ENCODE data around the gene CFAP97D1.

CFAP97D1 gene

GRCh38 chr17:43766413-43767052, 13.7 kb upstream of the CFAP97D1 start:
- Histone ChIP-seq H3K9me3 (ENCODE audit: insufficient read depth, low read length) (no peaks in the 10 kb centered on the region), H3K9me2 (replicated peaks; ENCODE audit: insufficient read depth, low read length) (no peaks in the 10 kb centered on the region), H3K36me3 (ENCODE audit: low read length) (no peaks in the 10 kb centered on the region), H3K4me2 (ENCODE audit: low read depth, low read length, poor library complexity, severe bottlenecking) (no peak overlapping the region), H3K27me3 (ENCODE audit: low read length) (no peaks in the 10 kb centered on the region), H2AFZ (ENCODE audit: low read depth, low read length, severe bottlenecking) (no peak overlapping the region), H3K27ac (ENCODE audit: low read depth, low read length) (no peak overlapping the region), H3K79me2 (ENCODE audit: insufficient read depth, low read length) (no peaks in the 10 kb centered on the region), H3K4me3 (ENCODE audit: insufficient read depth, low read length, poor library complexity, severe bottlenecking) (no peak overlapping the region), H3F3A (ENCODE audit: insufficient read depth) (no peaks in the 10 kb centered on the region), H3K9ac (ENCODE audit: low read length) (no peak overlapping the region), H4K20me1 (ENCODE audit: low read depth, low read length) (no peaks in the 10 kb centered on the region)
- TF ChIP-seq, protein P1, sequence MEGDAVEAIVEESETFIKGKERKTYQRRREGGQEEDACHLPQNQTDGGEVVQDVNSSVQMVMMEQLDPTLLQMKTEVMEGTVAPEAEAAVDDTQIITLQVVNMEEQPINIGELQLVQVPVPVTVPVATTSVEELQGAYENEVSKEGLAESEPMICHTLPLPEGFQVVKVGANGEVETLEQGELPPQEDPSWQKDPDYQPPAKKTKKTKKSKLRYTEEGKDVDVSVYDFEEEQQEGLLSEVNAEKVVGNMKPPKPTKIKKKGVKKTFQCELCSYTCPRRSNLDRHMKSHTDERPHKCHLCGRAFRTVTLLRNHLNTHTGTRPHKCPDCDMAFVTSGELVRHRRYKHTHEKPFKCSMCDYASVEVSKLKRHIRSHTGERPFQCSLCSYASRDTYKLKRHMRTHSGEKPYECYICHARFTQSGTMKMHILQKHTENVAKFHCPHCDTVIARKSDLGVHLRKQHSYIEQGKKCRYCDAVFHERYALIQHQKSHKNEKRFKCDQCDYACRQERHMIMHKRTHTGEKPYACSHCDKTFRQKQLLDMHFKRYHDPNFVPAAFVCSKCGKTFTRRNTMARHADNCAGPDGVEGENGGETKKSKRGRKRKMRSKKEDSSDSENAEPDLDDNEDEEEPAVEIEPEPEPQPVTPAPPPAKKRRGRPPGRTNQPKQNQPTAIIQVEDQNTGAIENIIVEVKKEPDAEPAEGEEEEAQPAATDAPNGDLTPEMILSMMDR (IDR thresholded peaks at IDR 0.05; ENCODE audit: insufficient read depth, low read length, poor library complexity, severe bottlenecking): peak; percentile 94
- TF ChIP-seq EZH2phosphoT487 (conservative IDR thresholded peaks at IDR 0.05; ENCODE audit: low read length): no peak

- Histone ChIP-seq H4K20me1 (ENCODE audit: low read depth, low read length) (no peaks in the 10 kb centered on the region), H2AFZ (ENCODE audit: low read depth, low read length, severe bottlenecking) (no peak overlapping the region), H3K27ac (ENCODE audit: low read depth, low read length) (no peak overlapping the region), H3K9me2 (replicated peaks; ENCODE audit: insufficient read depth, low read length) (no peaks in the 10 kb centered on the region), H3K9ac (ENCODE audit: low read length) (no peak overlapping the region), H3K36me3 (ENCODE audit: low read length) (no peaks in the 10 kb centered on the region), H3K79me2 (ENCODE audit: insufficient read depth, low read length) (no peaks in the 10 kb centered on the region), H3K4me3 (ENCODE audit: insufficient read depth, low read length, poor library complexity, severe bottlenecking) (no peak overlapping the region), H3K27me3 (ENCODE audit: low read length) (no peaks in the 10 kb centered on the region), H3K4me2 (ENCODE audit: low read depth, low read length, poor library complexity, severe bottlenecking) (no peak overlapping the region), H3K9me3 (ENCODE audit: insufficient read depth, low read length) (no peaks in the 10 kb centered on the region), H3F3A (ENCODE audit: insufficient read depth) (no peaks in the 10 kb centered on the region)
- TF ChIP-seq, protein P1 (IDR thresholded peaks at IDR 0.05; ENCODE audit: insufficient read depth, low read length, poor library complexity, severe bottlenecking): no peak
- TF ChIP-seq EZH2phosphoT487 (conservative IDR thresholded peaks at IDR 0.05; ENCODE audit: low read length): no peak
These were observed 13.1 kb upstream of the CFAP97D1 start for GRCh38 chr17:43767053-43767712.

- H3K36me3 ChIP-seq (ENCODE audit: low read length): no peaks in the 10 kb centered on the region
- H3K9me2 ChIP-seq (replicated peaks; ENCODE audit: insufficient read depth, low read length): no peaks in the 10 kb centered on the region
- H3K4me3 ChIP-seq (ENCODE audit: insufficient read depth, low read length, poor library complexity, severe bottlenecking): no peak overlapping the region
- no peaks in the 10 kb centered on the region for H3K79me2 ChIP-seq (ENCODE audit: insufficient read depth, low read length)
- H3K9me3 ChIP-seq (ENCODE audit: insufficient read depth, low read length): no peaks in the 10 kb centered on the region
- H2AFZ ChIP-seq (ENCODE audit: low read depth, low read length, severe bottlenecking): no peak overlapping the region
- H3K9ac ChIP-seq (ENCODE audit: low read length): no peak overlapping the region
- H3F3A ChIP-seq (ENCODE audit: insufficient read depth): no peaks in the 10 kb centered on the region
- TF ChIP-seq, protein P1 (IDR thresholded peaks at IDR 0.05; ENCODE audit: insufficient read depth, low read length, poor library complexity, severe bottlenecking): no peak
- no peak for TF ChIP-seq EZH2phosphoT487 (conservative IDR thresholded peaks at IDR 0.05; ENCODE audit: low read length)
- no peaks in the 10 kb centered on the region for H4K20me1 ChIP-seq (ENCODE audit: low read depth, low read length)
- no peak overlapping the region for H3K4me2 ChIP-seq (ENCODE audit: low read depth, low read length, poor library complexity, severe bottlenecking)
- H3K27ac ChIP-seq (ENCODE audit: low read depth, low read length): no peak overlapping the region
- H3K27me3 ChIP-seq (ENCODE audit: low read length): no peaks in the 10 kb centered on the region
These were observed 12.5 kb upstream of the CFAP97D1 start for GRCh38 chr17:43767713-43768059.
